DMS114 treated with DMSO at 0.1 percent for 48 hours (cell line): ENCODE measurements around the gene ABHD16A.
A peak's percentile ranks its signal among the peaks of the same experiment; 100 is the strongest.

Source experiments
- DNase-seq: peaks from one replicate; lab custom pipeline; 2025; ENCODE audit not compliant: unreplicated experiment; lab: John Stamatoyannopoulos, UW

The ABHD16A gene

GRCh38 chr6:31690231-31691077 lies 12.7 kb downstream of the ABHD16A start:
- no peak for DNase-seq

DNA sequence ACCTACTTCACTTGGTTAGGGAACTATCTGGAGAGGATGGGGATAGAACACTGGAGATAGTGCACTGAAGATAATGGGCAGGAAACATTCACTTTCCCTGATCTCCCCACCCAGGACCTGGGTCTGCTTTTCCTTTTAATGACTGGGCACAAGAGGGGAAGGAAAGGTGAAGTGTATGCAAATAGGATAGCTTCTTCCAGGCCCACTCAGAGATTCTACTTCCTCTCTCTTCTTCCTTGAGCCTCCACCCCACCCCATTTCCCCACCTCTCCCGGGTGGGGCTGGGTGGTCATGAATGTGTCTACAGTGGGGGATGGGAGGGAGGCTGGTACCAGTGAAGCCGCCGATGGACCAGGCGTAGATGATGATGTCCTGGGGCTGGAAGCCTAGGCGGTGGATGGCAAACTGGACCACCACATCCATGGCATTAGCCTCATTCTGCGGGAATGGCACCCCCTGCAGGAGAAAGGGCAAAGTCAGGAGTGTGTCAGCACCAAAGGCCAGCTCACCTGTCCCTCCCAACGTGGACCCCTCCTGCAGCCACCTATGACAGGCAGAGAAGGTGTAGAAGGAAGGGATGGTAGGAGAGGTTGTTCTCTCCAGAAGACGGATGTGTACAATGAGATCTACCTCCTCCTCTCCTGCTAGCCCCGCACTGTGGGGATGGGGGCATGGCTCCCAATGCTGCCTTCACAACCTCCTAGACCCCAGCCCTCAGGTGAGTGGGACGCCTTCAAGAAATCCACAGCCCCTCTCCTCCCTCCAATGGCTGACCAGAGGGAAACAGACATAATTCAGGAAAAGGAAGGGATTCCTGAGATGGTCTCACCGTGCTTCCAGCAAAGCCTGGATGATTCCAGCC lies 13.6 kb downstream of the ABHD16A start:
- DNase-seq: no peak

- no peak for DNase-seq
Observed at GRCh38 chr6:31687860-31688693, 15.0 kb downstream of the ABHD16A start.

DNA sequence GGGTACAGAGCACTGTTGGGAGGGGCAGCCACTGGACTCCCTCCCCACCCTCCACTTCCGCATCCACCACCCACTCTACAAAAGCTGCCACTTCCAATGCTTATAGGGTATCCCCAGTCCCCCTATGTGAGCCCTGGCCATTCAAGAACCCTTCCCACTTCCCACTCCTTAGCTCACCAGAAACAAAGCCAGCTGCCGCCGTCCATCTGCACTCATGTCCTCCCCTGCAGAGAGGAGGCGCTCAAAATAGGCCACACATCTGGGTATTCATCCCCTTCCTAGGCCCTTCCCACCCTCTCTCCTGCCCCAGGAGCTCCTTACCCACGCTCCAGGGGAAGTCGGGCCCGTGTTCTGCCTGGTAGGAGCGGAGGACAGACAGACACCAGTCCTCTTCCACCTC lies 15.8 kb downstream of the ABHD16A start:
- no peak for DNase-seq

DNA sequence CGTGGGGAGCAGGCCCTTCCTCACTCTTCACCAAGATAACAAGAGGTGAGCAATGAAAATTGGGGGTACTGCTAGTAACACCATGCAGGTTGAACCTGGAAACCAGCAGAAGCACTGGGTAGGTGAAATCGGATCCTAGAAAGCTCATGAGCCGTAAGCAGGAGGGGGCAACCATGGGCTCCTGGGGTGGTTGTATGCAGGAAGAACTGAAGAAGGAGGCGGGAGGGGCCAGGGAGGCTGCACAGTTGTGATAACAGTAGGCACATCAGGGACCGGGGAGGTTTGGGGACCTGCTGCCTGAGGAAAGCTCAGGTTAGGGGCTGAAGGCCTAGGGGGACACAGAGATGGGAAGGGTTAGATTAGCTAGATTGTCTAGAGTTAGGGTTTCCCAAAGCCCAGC lies 16.6 kb downstream of the ABHD16A start:
- DNase-seq: no peak

DNA sequence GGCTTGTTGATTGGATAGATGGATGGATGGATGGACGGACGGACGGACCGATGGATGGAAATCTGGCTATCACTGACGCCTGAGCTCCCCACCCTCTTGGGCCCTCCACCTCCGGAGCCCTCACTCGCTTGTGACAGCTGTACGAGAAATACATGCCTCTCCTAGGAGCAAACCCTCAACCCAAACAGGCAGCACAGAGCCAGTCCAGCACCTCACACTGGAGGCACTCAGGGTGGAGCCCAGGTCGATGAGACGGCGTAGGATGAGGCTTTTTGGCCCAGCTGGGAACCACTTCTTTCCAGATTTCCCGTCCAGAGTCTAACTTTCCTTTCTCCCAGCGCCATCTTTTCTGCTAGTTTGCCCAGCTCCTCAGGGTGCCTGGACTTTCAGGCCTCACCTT lies 19.5 kb downstream of the ABHD16A start:
- no peak for DNase-seq

- peak; percentile 43 for DNase-seq
Observed at GRCh38 chr6:31681135-31681671, 21.9 kb downstream of the ABHD16A start.

GRCh38 chr6:31680226-31681134 lies 22.6 kb downstream of the ABHD16A start, which contains the start of gene LY6G5C:
Gene LY6G5C, minus strand, starts transcription at chr6:31681067. Its CDS starts 694 bp downstream, at chr6:31680373.
- DNase-seq: peak; percentile 87

DNA sequence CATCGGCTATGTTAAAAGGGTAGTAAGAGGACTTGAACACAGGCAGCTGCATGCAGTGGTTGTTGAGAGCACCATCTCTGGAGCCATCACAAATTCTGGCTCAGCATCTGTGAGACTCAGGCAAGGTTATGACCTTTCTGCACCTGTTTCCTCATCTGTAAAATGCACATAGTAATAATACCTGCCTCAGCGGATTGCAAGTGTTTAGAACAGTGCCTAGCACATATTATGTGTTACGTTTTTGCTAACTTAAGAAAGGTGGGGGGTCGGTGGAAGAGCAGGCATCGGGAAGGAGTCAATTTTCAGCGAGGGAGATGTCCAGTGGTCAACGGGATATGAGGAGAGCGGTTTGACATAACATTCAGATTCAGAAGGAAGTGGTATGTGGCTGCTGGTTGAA lies 25.2 kb downstream of the ABHD16A start:
- no peak for DNase-seq

GRCh38 chr6:31676904-31677303 lies 26.2 kb downstream of the ABHD16A start:
- no peak for DNase-seq

GRCh38 chr6:31676322-31676903 lies 26.7 kb downstream of the ABHD16A start:
- no peak for DNase-seq

DNA sequence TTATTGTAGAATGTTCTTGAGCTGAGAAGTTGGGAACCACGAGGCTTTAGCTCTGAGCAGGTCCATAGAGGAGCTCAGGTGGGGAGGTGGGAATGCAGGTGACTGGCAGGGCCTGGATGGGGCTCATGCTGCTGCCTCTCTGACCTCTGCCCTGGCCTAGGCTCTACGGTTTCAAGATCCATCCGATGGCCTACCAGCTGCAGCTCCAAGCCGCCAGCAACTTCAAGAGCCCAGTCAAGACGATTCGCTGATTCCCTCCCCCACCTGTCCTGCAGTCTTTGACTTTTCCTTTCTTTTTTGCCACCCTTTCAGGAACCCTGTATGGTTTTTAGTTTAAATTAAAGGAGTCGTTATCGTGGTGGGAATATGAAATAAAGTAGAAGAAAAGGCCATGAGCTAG lies 33.4 kb downstream of the ABHD16A start, which contains the start of gene LY6G5B:
Gene LY6G5B, plus strand, starts transcription at position 301 of the 400 bp plus-strand sequence. CDS start 975 bp downstream, outside the sequence.
- DNase-seq: no peak

- no peak for DNase-seq
Observed at GRCh38 chr6:31666337-31666965, 36.7 kb downstream of the ABHD16A start.

GRCh38 chr6:31665501-31666336 lies 37.4 kb downstream of the ABHD16A start, which contains the start of gene CSNK2B:
Gene CSNK2B, plus strand, starts transcription at chr6:31666080. Its CDS starts 752 bp downstream, at chr6:31666832.
- DNase-seq: peak; percentile 99

DNA sequence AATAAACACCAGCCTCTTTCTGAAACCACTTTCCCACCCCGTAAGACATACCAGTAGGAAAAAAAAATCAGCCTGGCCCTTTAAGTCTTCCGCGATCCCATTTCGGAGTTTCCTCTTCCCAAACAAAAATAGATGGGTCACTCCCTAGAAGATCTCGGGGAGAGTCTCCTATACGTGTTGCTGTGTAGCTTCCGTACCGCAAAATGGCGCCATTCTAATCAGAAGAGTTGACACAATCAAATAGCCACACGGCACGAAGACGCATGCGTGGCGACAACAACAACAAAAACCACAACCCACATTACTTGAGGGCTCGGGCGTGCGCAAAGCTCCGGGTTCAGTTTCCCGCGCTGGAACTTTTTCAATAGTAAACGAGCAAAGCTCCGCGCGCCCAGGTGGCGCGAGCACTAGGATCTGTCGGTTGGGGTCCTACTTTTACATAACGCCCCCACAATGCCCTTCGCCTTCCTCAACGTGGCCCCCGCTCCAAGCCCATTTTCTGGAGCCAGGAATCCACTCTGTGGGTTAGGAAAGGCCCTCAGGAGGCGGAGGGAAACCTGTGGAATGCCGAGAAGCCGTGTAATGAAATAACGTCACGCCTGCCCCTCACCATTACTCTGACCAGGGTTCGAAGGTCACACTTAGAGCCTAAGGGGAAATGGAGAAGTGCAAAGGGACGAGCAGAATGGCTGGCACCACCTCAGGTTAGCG lies 38.2 kb downstream of the ABHD16A start, which contains the start of gene GPANK1:
Gene GPANK1, minus strand, starts transcription at position 208 of the 711 bp plus-strand sequence. CDS start 519 bp downstream, outside the sequence.
- peak; percentile 93 for DNase-seq

GRCh38 chr6:31663961-31664789 lies 38.9 kb downstream of the ABHD16A start:
- no peak for DNase-seq
